CD4-positive, alpha-beta T cell treated with Interleukin-10 for 1 hour (primary cell): ENCODE measurements around the gene ZNF710.

Experiments used
- DNase-seq: peaks from one replicate; pipeline ENCODE4 v3.0.0-alpha.2; 2020

Gene ZNF710

GRCh38 chr15:90083419-90083818 lies 82.3 kb downstream of the ZNF710 start:
- no peak for DNase-seq

GRCh38 chr15:90083954-90084607 lies 83.0 kb downstream of the ZNF710 start:
- no peak for DNase-seq

DNA sequence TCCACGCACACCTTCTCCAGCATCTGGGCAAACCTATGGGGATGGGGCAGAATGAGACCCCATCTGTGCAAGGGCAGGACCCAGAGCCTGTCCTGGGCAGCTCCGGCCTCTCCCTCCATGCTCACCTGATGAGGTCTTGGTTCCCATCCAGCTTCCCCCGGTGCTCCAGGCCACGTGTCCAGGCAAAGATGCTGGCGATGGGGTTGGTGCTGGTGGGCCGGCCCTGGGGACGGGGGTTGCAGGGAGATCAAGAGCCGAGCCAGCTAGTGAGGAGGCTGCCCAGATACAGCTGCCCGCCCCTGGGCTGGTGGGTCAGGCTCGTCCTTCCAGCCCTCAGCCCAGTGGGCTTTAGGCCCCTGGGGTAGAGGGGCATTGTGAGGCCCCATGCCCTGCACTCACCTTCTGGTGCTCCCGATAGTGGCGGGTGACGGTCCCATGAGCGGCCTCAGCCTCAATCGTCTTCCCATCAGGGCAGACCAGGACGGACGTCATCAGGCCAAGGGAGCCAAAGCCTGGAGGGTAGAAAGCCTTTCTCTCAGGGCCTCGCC lies 83.8 kb downstream of the ZNF710 start:
- DNase-seq, result no peak

DNA sequence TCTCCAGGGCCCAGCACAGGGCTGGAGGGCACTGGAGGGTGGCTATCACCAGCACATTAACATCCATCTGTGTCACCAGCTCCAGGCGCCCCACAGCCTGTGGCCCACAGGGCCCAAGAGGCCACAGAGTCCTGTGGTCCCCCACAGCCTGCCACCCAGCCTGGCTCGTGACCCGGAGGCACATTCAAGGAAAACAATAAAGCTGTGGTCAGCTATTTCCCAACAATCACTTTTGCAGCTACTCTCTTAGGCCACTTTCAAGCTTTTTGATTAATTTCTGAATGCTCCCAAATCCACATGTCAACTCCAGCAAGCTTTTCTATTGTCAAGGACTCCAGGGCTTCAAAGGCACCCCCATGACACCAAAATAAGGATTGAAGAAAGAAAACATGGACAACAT lies 84.4 kb downstream of the ZNF710 start:
- DNase-seq, result no peak

DNA sequence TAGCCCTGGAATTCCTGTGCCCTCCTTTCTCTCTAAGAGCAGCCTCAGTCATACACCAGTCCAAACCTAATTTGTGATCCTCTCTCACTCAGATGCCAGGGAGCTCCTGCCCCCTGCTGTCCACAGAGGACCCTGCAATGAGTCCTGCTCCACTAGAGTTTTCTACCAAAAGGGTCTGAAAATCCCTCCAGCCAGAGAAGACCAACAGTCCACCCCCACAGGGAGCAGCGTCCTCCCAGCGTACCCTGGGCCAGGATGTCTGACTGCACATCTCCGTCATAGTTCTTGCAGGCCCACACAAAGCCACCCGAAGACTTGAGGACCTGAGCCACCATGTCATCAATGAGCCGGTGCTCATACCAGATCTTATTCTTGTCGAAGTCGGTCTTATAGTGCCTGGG lies 85.7 kb downstream of the ZNF710 start:
- DNase-seq, result peak; percentile 63

- peak; percentile 15 for DNase-seq
These were observed 86.5 kb downstream of the ZNF710 start for GRCh38 chr15:90087454-90088154.

DNA sequence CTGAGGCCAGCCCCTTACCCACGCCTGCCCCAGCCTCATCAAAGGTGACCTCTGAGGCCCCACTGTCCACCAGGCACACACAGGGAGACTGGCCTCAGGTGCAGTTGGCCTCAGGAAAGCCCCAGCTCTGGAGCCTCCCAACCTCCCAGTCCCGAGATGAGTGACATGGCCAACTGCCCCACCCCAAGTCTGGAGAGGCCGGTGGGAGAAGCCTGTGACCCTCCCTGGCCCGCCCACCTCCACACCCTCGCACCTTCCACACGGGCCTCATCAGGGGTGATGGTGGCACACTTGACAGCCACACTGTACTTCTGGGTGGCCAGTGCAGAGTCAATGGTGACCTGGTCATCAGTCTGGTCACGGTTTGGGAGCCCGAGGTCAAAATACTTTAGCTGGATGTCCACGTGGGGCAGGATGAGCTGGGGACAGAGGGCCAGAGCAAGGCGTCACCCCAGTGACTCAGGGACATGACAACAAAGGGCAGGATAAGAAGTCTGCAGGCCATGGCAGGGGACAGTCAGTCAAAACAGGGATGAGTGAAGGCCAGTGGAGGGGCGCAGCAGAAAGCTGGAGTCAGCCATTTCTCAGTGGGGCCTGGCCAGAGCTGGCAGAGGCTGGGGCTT lies 89.2 kb downstream of the ZNF710 start:
- no peak for DNase-seq

- DNase-seq, result no peak
These were observed 90.2 kb downstream of the ZNF710 start for GRCh38 chr15:90091156-90091931.

- peak; percentile 50 for DNase-seq
These were observed 94.4 kb downstream of the ZNF710 start for GRCh38 chr15:90095521-90095959.

DNA sequence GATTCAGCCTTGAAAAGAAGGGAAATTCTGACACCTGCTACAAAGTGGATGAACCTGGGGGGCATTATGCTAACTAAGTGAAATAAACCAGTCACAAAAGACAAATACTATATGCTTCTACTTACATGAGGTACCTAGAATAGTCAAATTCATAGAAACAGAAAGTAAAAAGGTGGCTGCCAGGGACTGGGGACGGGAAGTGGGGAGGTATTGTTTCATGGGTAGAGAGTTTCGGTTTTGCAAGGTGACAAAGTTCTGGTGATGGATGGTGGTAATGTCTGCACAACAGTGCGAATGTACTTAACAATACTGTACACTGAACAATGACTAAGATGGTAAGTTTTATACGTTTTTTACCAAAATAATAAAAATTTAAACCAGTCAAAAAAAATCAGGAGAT lies 96.4 kb downstream of the ZNF710 start:
- DNase-seq, result peak; percentile 79

GRCh38 chr15:90099072-90099867 lies 98.1 kb downstream of the ZNF710 start:
- DNase-seq, result peak; percentile 66

DNA sequence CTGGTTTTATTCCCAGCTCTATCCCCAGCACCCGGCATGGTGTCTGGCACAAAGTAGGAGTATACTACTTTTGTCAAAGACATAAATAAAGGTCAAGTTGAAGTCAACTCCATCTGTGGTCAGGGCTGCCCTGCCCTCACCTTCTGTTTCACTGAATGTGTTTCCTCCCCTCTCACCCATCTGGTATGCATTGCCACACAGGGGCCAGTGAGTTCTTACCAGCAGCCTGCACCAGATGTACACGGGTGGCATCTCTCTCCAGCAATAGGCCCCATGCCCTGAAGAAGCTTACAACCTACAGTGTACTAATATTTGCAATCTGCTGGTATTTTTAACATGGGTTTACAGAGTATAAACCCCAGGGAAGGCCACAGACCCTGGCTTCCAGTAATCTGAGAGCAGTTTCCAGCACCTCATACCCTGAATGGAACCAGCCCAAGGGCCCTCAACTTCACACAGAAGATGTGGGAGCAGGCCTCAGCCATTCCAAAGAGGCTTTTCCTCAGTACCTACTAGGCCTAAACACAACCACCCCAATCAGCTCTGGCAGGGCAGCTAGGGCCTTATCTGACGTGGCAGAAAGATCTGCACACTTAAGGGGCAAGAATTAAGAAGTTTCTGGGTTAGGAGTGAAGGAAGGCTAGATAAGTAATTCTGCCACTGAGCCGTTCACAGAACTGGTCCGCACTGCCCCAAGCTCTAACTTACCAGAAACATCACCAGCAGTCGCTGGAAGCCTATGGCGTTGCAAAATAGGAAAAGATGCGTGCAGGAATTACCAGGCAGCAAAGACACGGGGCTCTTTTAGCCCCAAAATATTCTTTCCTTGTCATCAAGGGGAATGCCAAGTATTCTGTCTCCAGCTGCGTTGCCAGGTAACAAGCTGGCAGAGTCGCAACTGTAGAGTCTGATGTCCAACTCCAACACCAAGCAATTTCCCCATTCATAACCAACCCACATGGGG lies 99.0 kb downstream of the ZNF710 start:
- DNase-seq, result peak; percentile 49

DNA sequence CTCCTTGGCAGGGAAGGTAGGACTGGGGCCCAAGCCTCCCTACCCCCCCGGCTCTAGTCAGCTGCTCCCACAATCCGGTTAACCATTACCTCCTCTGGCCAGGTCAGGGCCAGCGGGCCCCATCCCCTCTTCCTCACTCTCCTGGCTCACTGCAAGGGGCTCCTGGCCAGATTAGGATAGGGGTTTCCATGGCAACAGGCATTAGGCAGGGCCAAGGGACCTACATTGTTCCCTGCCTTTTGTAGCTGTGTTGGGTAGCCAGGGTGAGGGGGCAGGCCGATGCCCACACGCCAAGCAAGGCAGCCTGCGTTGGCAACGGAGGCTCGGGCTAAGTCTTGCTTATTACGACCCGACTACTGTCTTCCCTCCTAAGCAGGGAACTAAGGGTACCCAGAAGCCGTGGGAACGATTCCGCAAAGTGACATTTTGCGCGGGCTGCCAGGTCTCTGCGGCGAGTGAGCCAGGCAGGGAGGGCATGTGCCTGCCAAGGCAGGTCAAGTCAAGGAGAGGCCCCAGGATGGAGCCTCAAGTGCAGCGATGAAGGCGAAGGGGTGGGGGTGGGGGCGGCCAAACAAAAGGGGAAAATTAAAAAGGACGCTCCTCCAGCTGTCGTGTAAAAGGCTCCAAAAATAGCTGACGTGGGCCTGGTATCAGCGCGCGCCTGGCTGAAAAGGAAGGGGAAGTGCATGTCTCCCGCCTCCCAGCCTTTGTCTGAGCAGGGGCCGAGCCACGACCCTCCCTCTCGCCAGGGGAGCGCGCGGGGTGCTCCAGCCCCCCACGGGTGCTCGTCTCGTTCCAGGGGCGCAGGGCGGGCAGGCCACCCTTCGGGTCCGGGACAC lies 100.2 kb downstream of the ZNF710 start:
- DNase-seq, result peak; percentile 43

DNA sequence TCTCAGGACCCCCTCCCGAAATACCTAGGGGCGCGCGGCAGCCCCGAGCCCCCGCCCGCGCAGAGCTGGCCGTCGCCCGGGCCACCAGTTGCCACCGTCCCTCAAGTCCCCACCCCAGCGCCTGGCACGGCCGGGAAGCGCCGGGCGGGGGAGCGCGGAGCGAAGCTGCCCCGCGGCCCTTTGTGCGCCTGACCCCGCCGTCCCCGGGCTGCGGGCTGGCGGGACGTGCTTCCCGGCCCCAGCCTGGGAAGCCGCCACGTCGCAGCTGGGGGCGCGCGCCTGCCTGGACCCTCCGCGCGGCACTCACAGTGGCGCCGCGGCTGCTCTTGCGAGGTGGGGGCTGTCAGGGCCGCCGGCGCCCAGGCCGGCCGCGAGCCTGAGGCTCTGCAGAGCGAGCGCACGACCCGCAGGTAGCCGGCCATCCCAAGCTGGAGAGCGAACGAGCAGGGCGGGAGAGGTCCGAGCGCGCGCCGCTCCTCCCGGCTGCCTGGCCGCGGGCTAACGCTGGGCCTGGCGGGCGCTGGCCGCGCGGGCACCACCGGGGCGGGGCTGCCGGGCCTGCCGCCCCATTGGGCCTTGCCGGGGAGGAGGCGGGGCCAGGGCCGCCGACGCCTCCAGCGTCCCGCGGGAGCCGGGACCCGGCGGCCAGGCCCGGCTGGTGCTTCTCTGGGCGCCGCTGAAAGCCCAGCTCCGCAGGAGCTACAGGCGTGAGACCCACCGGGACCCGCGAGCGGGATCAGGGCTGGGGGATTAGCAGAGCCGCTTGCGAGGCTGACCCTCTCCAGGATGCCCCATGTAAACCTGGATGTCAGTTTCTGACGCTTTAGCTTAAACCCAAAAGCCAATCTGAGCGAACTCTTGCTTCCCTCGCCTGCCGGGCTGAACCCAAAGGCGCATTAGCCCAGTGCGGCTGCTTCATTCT lies 101.1 kb downstream of the ZNF710 start, which contains the start of gene IDH2:
Gene IDH2 (minus strand): TSS at position 500 of the 922 bp plus-strand sequence. CDS start 78 bp downstream, at position 422.
- peak; percentile 68 for DNase-seq

- no peak for DNase-seq
These were observed 102.7 kb downstream of the ZNF710 start for GRCh38 chr15:90103701-90104329.

DNA sequence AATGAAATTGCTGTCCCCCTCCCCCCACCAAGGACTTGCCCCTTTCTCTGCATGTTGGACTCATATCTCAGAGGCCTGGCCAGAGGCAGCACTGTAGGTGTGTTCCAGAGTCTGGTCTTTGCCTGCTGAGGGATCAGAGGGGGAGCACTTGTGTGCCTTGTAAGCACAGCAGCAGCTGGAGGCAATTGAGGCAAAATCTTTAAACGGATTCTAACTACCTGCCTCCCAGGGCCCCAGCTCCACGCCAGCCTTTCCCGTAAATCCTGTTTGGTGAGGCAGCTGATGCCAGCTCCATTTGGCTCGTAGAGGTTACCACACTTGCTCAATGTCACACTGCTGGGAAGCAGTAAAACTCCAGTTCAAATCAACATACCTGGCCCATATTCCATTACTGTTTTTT lies 103.4 kb downstream of the ZNF710 start:
- no peak for DNase-seq

GRCh38 chr15:90105521-90105920 lies 104.4 kb downstream of the ZNF710 start:
- no peak for DNase-seq

DNA sequence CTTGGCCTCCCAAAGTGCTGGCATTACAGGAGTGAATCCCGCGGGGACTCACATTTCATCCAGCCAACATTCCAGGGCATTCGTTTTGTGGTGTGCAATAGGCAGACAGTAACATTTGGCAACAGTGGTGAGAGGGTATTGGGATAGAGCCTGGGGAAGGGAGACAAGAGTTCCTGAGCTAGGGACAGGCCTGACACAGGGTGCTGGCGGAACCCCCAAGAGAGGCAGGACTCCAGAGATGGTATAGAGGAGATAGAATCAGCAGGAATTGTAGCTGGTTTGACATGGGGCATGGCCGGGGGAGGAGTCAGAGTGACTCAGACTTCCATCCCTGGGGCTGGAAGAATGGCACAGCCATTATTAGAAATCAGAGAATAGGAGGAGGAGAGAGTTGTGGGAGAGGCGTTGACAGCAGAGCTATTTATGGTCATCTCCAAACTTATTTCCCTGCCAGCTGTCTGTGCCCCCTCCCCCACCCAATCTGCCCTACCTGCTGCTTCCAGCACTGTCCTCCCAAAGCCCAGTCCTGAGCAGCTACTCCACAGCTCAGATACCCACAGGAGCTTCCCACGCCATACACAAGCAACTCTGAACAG lies 105.5 kb downstream of the ZNF710 start:
- no peak for DNase-seq
